Measurements from ENCODE around the gene TRIM52.
"Not testable (repeated sequence)": the region's sequence is repeated elsewhere in the genome, so short reads cannot be mapped to it uniquely, and the experiment has no call there.

GRCh38 chr5:181287331-181287730 lies 26.4 kb upstream of the TRIM52 start:
- TF ChIP-seq, protein P1, sequence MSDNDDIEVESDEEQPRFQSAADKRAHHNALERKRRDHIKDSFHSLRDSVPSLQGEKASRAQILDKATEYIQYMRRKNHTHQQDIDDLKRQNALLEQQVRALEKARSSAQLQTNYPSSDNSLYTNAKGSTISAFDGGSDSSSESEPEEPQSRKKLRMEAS (IDR thresholded peaks at IDR 0.05; ENCODE audit: low read depth, low read length) = not testable (repeated sequence)
- TF ChIP-seq CTCF (IDR thresholded peaks at IDR 0.05; ENCODE audit: low read depth, low read length) = not testable (repeated sequence)
